ENCODE results near the gene GNAS. TPM values are rescaled to one million over a fixed set of nuclear protein-coding genes. Genes with fewer than 3 reads are reported as not detected.

The GNAS gene
- total and polyA plus RNA-seq, 12 donors: 1,348 to 5,181 (median 1,783) TPM

GRCh38 chr20:58876437-58876836, 23.9 kb downstream of the GNAS start:
- Histone ChIP-seq H3K4me1 (no peaks in the 10 kb centered on the region), H3K9me3 (no peaks in the 10 kb centered on the region), H3K27me3 (no peaks in the 10 kb centered on the region), H3K36me3 (no peaks in the 10 kb centered on the region), H3K4me3 (no peak overlapping the region), H3K27ac (no peak overlapping the region)
- intact Hi-C loops (cut with DNase I): loop anchor here in 3 of 10 donors (10.0 kb wide), 3 partner anchors 168 to 618 kb away; partner anchors contain the start of gene PRELID3B (in 1 of the 3)
- no peak for ATAC-seq
- DNase-seq: no peak
- WGBS, 2 donors: 83 to 86% methylated on average over 7 of the region's 7 CpGs
- no peak for TF ChIP-seq CTCF (IDR thresholded peaks at IDR 0.05)

GRCh38 chr20:58877050-58877975, 24.8 kb downstream of the GNAS start:
- intact Hi-C loops (cut with DNase I): loop anchor here in 3 of 10 donors (10.0 kb wide), 3 partner anchors 167 to 617 kb away; partner anchors contain the start of gene PRELID3B (in 1 of the 3)

GRCh38 chr20:58877976-58878360, 25.5 kb downstream of the GNAS start:
- ATAC-seq (no peak), DNase-seq (no peak)
- H3K4me1 ChIP-seq: no peaks in the 10 kb centered on the region
- no peak for TF ChIP-seq CTCF (IDR thresholded peaks at IDR 0.05)
- H3K27me3 ChIP-seq: no peaks in the 10 kb centered on the region
- intact Hi-C loops (cut with DNase I): loop anchor here in 3 of 10 donors (10.0 kb wide), 3 partner anchors 167 to 617 kb away; partner anchors contain the start of gene PRELID3B (in 1 of the 3)
- H3K9me3 ChIP-seq: no peaks in the 10 kb centered on the region
- H3K4me3 ChIP-seq: no peak overlapping the region
- no peaks in the 10 kb centered on the region for H3K36me3 ChIP-seq
- 72 to 83% methylated on average over 4 of the region's 4 CpGs for WGBS, 2 donors
- no peak overlapping the region for H3K27ac ChIP-seq

More at GRCh38 chr20:58877050-58877975, 24.8 kb downstream of the GNAS start:
- TF ChIP-seq CTCF (IDR thresholded peaks at IDR 0.05): no peak
- Histone ChIP-seq H3K27ac (no peak overlapping the region), H3K9me3 (no peaks in the 10 kb centered on the region), H3K36me3 (no peaks in the 10 kb centered on the region), H3K27me3 (no peaks in the 10 kb centered on the region), H3K4me3 (no peak overlapping the region), H3K4me1 (no peaks in the 10 kb centered on the region)
- no peak for ATAC-seq
- DNase-seq: no peak
- 80 to 84% methylated on average over 11 of the region's 11 CpGs for WGBS, 2 donors

GRCh38 chr20:58878399-58878798, 25.9 kb downstream of the GNAS start:
- Histone ChIP-seq H3K36me3 (no peaks in the 10 kb centered on the region), H3K27me3 (no peaks in the 10 kb centered on the region), H3K27ac (no peak overlapping the region), H3K9me3 (no peaks in the 10 kb centered on the region), H3K4me3 (no peak overlapping the region), H3K4me1 (no peaks in the 10 kb centered on the region)
- intact Hi-C loops (cut with DNase I): loop anchor here in 3 of 10 donors (10.0 kb wide), 3 partner anchors 166 to 616 kb away; partner anchors contain the start of gene PRELID3B (in 1 of the 3)
- TF ChIP-seq CTCF (IDR thresholded peaks at IDR 0.05): no peak
- 90 to 91% methylated on average over 4 of the region's 4 CpGs for WGBS, 2 donors
- ATAC-seq: no peak
- no peak for DNase-seq

All from heart right ventricle (tissue), 16 donors.